T-cell (primary cell): Measurements from ENCODE around the gene CTNND2. TPM values are rescaled to one million over a fixed set of nuclear protein-coding genes. Genes with fewer than 3 reads are reported as not detected.

Experiments used
- ATAC-seq, 4 experiments: fragments of 200-7000 bp in 3 of 4; fragments of 150-1000 bp in 1 of 4; cut with Tn5 transposase; replicated peaks in 1 of 4; 1 replicate in 3 of 4; 2 replicates in 1 of 4; pipeline ENCODE4 v1.10.0; 2021; ENCODE audit warnings: moderate library complexity in 3 of 4, mild to moderate bottlenecking in 2 of 4, moderate number of reproducible peaks in 1 of 4
- CTCF ChIA-PET, 2 donors: fragments of 300-600 bp; sonication (Branson Sonifier 250); formaldehyde crosslinking; loops; one replicate each; lab custom pipeline; 2022; ENCODE audit warnings: antibody characterized with exemption in 2 of 2; lab: Charles Lee
- POLR2A ChIA-PET, 2 donors: fragments of 300-600 bp; sonication (Branson Sonifier 250); formaldehyde crosslinking; loops; one replicate each; lab custom pipeline; 2022; ENCODE audit warnings: antibody characterized with exemption in 2 of 2; lab: Charles Lee
- DNase-seq, 35 experiments: peaks; one replicate each; pipeline versions ENCODE4 v3.0.0 to v3.0.0-alpha.2; 2013 to 2023
- H3K27ac ChIP-seq: one replicate; pipeline ENCODE4 v1.5.1; 2013; ENCODE audit warnings: low read length
- H3K27me3 ChIP-seq, 2 experiments: replicated peaks in 1 of 2; 1 replicate in 1 of 2; 2 replicates in 1 of 2; pipeline versions ENCODE4 v1.6.1 to v1.7.0; 2013; ENCODE audit warnings: low read length in 1 of 2, mixed read lengths in 1 of 2; ENCODE audit not compliant: control insufficient read depth in 2 of 2, insufficient read depth in 2 of 2; ENCODE audit errors: extremely low read depth in 1 of 2
- H3K36me3 ChIP-seq, 2 donors: 1 replicate in 1 of 2; 2 replicates in 1 of 2; pipeline versions ENCODE4 v1.6.1 to v1.7.0; 2013; ENCODE audit warnings: low read length in 1 of 2; ENCODE audit not compliant: control insufficient read depth in 2 of 2, insufficient read depth in 1 of 2; ENCODE audit errors: extremely low read depth in 1 of 2
- H3K4me1 ChIP-seq, 2 experiments: 1 replicate in 1 of 2; 2 replicates in 1 of 2; pipeline versions ENCODE4 v1.6.1 to v1.7.0; 2013; ENCODE audit warnings: low read length in 2 of 2, mixed read lengths in 1 of 2; ENCODE audit not compliant: insufficient read depth in 2 of 2, control insufficient read depth in 1 of 2; ENCODE audit errors: extremely low read depth in 1 of 2
- H3K4me3 ChIP-seq, 2 donors: 1 replicate in 1 of 2; 2 replicates in 1 of 2; pipeline versions ENCODE4 v1.5.1 to v1.7.0; 2013; ENCODE audit warnings: mild to moderate bottlenecking in 2 of 2, low read length in 1 of 2, moderate library complexity in 1 of 2; ENCODE audit not compliant: control insufficient read depth in 1 of 2; ENCODE audit errors: extremely low read depth in 1 of 2
- H3K9me3 ChIP-seq: 2 replicates; pipeline ENCODE4 v1.7.0; 2013
- H3K27ac Mint-ChIP-seq, 2 donors: one replicate each; pipeline ENCODE4 v1.8.0; 2020 to 2021; ENCODE audit warnings: mild to moderate bottlenecking in 2 of 2, mixed read lengths in 2 of 2
- H3K27me3 Mint-ChIP-seq, 2 donors: one replicate each; pipeline ENCODE4 v1.8.0; 2021 to 2022; ENCODE audit warnings: mixed read lengths in 2 of 2
- H3K36me3 Mint-ChIP-seq: one replicate; pipeline ENCODE4 v1.8.0; 2021; ENCODE audit warnings: mixed read lengths
- H3K4me1 Mint-ChIP-seq, 3 donors: one replicate each; pipeline ENCODE4 v1.8.0; 2020 to 2022; ENCODE audit warnings: mixed read lengths in 3 of 3, mild to moderate bottlenecking in 1 of 3
- H3K4me3 Mint-ChIP-seq, 3 donors: one replicate each; pipeline ENCODE4 v1.8.0; 2020 to 2022; ENCODE audit warnings: mild to moderate bottlenecking in 3 of 3, mixed read lengths in 3 of 3, moderate library complexity in 3 of 3
- H3K9me3 Mint-ChIP-seq, 3 donors: one replicate each; pipeline ENCODE4 v1.8.0; 2020 to 2022; ENCODE audit warnings: mixed read lengths in 3 of 3
- WGBS: methylation state at CpG from one replicate; pipeline ENCODE4 v1.1.5; 2013; ENCODE audit warnings: missing lambda C conversion rate; ENCODE audit not compliant: insufficient coverage; 5-methylcytosine and 5-hydroxymethylcytosine counted together
- total RNA-seq, 35 experiments: library from RNA in 6 of 35; stranded (reverse) in 6 of 35; fragments of 120-200 nt in 1 of 35; gene quantifications; one replicate each; pipeline versions ENCODE4 v1.2.1 to v1.2.4 and lab custom pipeline; 2013 to 2026

CTNND2 gene
- total RNA-seq, 5 donors from 2014 or later (not counting 1 experiment from before 2014, with no cell fraction given): 0.22 TPM; not detected in 4

GRCh38 chr5:11540112-11540511 is 364.1 kb downstream of the CTNND2 start:
- Histone ChIP-seq H3K4me1 (no peaks in the 10 kb centered on the region), H3K27me3 (no peaks in the 10 kb centered on the region), H3K4me3 (no peak overlapping the region), H3K36me3 (no peaks in the 10 kb centered on the region), H3K27ac (no peak overlapping the region), H3K9me3 (no peaks in the 10 kb centered on the region)
- H3K27ac Mint-ChIP-seq: no peak overlapping the region
- POLR2A ChIA-PET: no interaction called here
- H3K36me3 Mint-ChIP-seq: no peaks in the 10 kb centered on the region
- no peaks in the 10 kb centered on the region for H3K9me3 Mint-ChIP-seq
- no peaks in the 10 kb centered on the region for H3K27me3 Mint-ChIP-seq
- DNase-seq (no peak), ATAC-seq (no peak)
- H3K4me3 Mint-ChIP-seq: no peak overlapping the region
- CTCF ChIA-PET: no interaction called here
- 78% methylated on average over 5 of the region's 5 CpGs for WGBS
- H3K4me1 Mint-ChIP-seq: no peaks in the 10 kb centered on the region

DNA sequence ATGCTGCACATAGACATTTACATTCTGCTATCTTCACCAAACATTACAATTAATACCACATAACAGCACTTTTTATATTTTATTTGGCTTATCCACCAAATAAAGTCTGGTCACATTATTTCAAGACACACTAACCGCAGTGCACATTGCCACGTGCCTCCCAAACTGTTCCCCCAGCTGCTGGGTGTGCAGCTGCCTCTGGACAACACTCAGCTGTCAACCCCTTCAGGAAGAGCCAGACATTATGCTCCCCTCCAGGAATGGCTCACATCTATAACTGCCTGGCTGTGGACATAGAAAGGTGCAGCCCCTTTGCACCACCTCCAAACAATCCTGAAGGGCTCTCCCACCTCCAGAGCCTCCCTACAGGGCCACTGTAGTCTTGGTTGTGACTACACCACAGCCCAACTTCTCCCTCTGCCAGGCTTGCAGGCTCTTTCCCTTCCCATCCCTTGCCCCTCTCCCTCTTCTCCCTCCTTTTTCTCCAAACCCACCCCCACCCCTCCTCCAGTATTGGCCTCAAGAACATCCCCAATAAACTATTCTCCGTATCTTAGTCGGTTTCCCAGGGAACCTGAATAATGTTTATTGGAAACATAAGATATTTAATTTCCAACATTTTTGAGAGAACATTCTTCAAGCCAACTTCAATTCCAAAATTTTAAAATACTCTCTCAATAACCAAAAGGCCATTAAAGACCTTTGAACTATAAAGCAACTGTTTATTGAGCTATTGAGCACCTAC is 372.3 kb downstream of the CTNND2 start:
- ATAC-seq: no peak
- no peaks in the 10 kb centered on the region for H3K4me1 ChIP-seq
- H3K36me3 Mint-ChIP-seq: no peaks in the 10 kb centered on the region
- H3K27me3 Mint-ChIP-seq: no peaks in the 10 kb centered on the region
- 92% methylated on average over 2 of the region's 4 CpGs for WGBS
- ChIA-PET POLR2A (no interaction called here), CTCF (no interaction called here)
- H3K4me1 Mint-ChIP-seq: no peaks in the 10 kb centered on the region
- no peaks in the 10 kb centered on the region for H3K36me3 ChIP-seq
- no peaks in the 10 kb centered on the region for H3K9me3 Mint-ChIP-seq
- H3K9me3 ChIP-seq: no peaks in the 10 kb centered on the region
- no peak for DNase-seq
- no peak overlapping the region for H3K27ac ChIP-seq
- no peak overlapping the region for H3K4me3 Mint-ChIP-seq
- H3K27me3 ChIP-seq: no peaks in the 10 kb centered on the region
- no peak overlapping the region for H3K27ac Mint-ChIP-seq
- H3K4me3 ChIP-seq: no peak overlapping the region

GRCh38 chr5:11528720-11529119 is 375.5 kb downstream of the CTNND2 start:
- no peaks in the 10 kb centered on the region for H3K27me3 Mint-ChIP-seq
- Histone ChIP-seq H3K9me3 (no peaks in the 10 kb centered on the region), H3K36me3 (no peaks in the 10 kb centered on the region), H3K27ac (no peak overlapping the region), H3K4me1 (no peaks in the 10 kb centered on the region), H3K27me3 (no peaks in the 10 kb centered on the region), H3K4me3 (no peak overlapping the region)
- H3K4me3 Mint-ChIP-seq: no peak overlapping the region
- ATAC-seq (no peak), DNase-seq (no peak)
- no peaks in the 10 kb centered on the region for H3K9me3 Mint-ChIP-seq
- H3K27ac Mint-ChIP-seq: no peak overlapping the region
- 84% methylated on average over 6 of the region's 7 CpGs for WGBS
- H3K4me1 Mint-ChIP-seq: no peaks in the 10 kb centered on the region
- ChIA-PET CTCF (no interaction called here), POLR2A (interaction anchor here in 1 of 2 donors (1.0 kb wide), 1 partner anchor 183 kb away, joined by 3 read pairs; no protein-coding TSS in a partner anchor)
- H3K36me3 Mint-ChIP-seq: no peaks in the 10 kb centered on the region

GRCh38 chr5:11527652-11528349 is 376.4 kb downstream of the CTNND2 start:
- Histone ChIP-seq H3K9me3 (no peaks in the 10 kb centered on the region), H3K36me3 (no peaks in the 10 kb centered on the region), H3K27me3 (no peaks in the 10 kb centered on the region), H3K27ac (no peak overlapping the region), H3K4me1 (no peaks in the 10 kb centered on the region), H3K4me3 (no peak overlapping the region)
- H3K27ac Mint-ChIP-seq: no peak overlapping the region
- H3K27me3 Mint-ChIP-seq: no peaks in the 10 kb centered on the region
- DNase-seq (no peak), ATAC-seq (no peak)
- no peaks in the 10 kb centered on the region for H3K4me1 Mint-ChIP-seq
- POLR2A ChIA-PET: no interaction called here
- CTCF ChIA-PET: no interaction called here
- H3K36me3 Mint-ChIP-seq: no peaks in the 10 kb centered on the region
- no peaks in the 10 kb centered on the region for H3K9me3 Mint-ChIP-seq
- WGBS: no CpG with 5 or more reads among the region's 7 CpGs
- H3K4me3 Mint-ChIP-seq: no peak overlapping the region

- no peak for ATAC-seq
- H3K9me3 Mint-ChIP-seq: no peaks in the 10 kb centered on the region
- no peaks in the 10 kb centered on the region for H3K36me3 Mint-ChIP-seq
- ChIA-PET POLR2A (no interaction called here), CTCF (no interaction called here)
- no peaks in the 10 kb centered on the region for H3K4me1 Mint-ChIP-seq
- 100% methylated on average over 1 of the region's 2 CpGs for WGBS
- no peaks in the 10 kb centered on the region for H3K27me3 Mint-ChIP-seq
- Histone ChIP-seq H3K36me3 (no peaks in the 10 kb centered on the region), H3K4me3 (no peak overlapping the region), H3K27me3 (no peaks in the 10 kb centered on the region), H3K4me1 (no peaks in the 10 kb centered on the region), H3K9me3 (no peaks in the 10 kb centered on the region), H3K27ac (no peak overlapping the region)
- no peak overlapping the region for H3K4me3 Mint-ChIP-seq
- no peak overlapping the region for H3K27ac Mint-ChIP-seq
- DNase-seq: no peak
Observed at GRCh38 chr5:11525020-11525419, 379.2 kb downstream of the CTNND2 start.

DNA sequence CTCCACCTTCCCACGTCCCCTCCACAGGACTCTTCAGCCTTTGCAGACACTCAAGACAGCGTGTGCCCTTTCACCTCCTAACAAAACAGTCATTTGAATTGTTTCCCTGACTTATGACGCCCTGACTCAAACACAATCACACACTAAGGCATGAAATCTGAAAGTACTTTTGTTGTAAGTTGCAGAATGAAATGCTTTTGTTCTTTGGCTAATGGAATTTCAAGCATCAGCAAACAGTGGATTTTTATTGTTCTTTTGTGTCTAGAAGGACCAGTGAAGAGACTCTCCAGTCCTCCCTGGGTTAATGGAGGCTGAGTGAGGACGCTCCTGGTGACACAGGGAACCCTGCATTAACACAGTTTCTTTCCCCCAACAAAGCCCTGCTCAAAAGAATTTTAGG is 380.1 kb downstream of the CTNND2 start:
- Histone ChIP-seq H3K27me3 (no peaks in the 10 kb centered on the region), H3K4me1 (no peaks in the 10 kb centered on the region), H3K4me3 (no peak overlapping the region), H3K36me3 (no peaks in the 10 kb centered on the region), H3K27ac (no peak overlapping the region), H3K9me3 (no peaks in the 10 kb centered on the region)
- CTCF ChIA-PET: no interaction called here
- H3K4me3 Mint-ChIP-seq: no peak overlapping the region
- ATAC-seq: no peak
- POLR2A ChIA-PET: no interaction called here
- no peaks in the 10 kb centered on the region for H3K27me3 Mint-ChIP-seq
- H3K36me3 Mint-ChIP-seq: no peaks in the 10 kb centered on the region
- WGBS: no CpG with 5 or more reads among the region's 4 CpGs
- H3K9me3 Mint-ChIP-seq: no peaks in the 10 kb centered on the region
- no peak overlapping the region for H3K27ac Mint-ChIP-seq
- DNase-seq: no peak
- no peaks in the 10 kb centered on the region for H3K4me1 Mint-ChIP-seq
